OCI-LY1 (cell line): ENCODE measurements around the gene RAD51B.

Experiments used
- H2AFZ ChIP-seq: fragments of 200-600 bp; sonication (generic), shearing (Covaris generic); 2 replicates; pipeline ENCODE4 v1.6.0; 2014; ENCODE audit warnings: antibody characterized with exemption, mild to moderate bottlenecking, low read length
- H3F3A ChIP-seq: fragments of 200-600 bp; sonication (generic), shearing (Covaris generic); 2 replicates; pipeline ENCODE4 v1.6.0; 2014; ENCODE audit warnings: mild to moderate bottlenecking, antibody characterized with exemption, low read length, moderate library complexity; ENCODE audit not compliant: insufficient read depth
- H3K27ac ChIP-seq: fragments of 200-600 bp; sonication (generic); 2 replicates; pipeline ENCODE4 v1.5.1; 2014; ENCODE audit warnings: low read length, mixed run types, mild to moderate bottlenecking, low read depth; ENCODE audit not compliant: poor library complexity, severe bottlenecking
- H3K27me3 ChIP-seq: fragments of 200-600 bp; sonication (generic); 2 replicates; pipeline ENCODE4 v1.6.0; 2014; ENCODE audit warnings: antibody characterized with exemption, mild to moderate bottlenecking, low read length, moderate library complexity; ENCODE audit not compliant: insufficient read depth
- H3K36me3 ChIP-seq: fragments of 200-600 bp; sonication (generic); 2 replicates; pipeline ENCODE4 v1.6.1; 2014; ENCODE audit warnings: mild to moderate bottlenecking, antibody characterized with exemption, low read length, moderate library complexity, mixed read lengths; ENCODE audit not compliant: insufficient read depth
- H3K4me1 ChIP-seq: fragments of 200-600 bp; sonication (generic); 2 replicates; pipeline ENCODE4 v1.5.1; 2014; ENCODE audit warnings: mild to moderate bottlenecking, low read length, moderate library complexity; ENCODE audit not compliant: insufficient read depth, severe bottlenecking
- H3K4me2 ChIP-seq: fragments of 200-600 bp; sonication (generic), shearing (Covaris generic); 2 replicates; pipeline ENCODE4 v1.6.1; 2014; ENCODE audit warnings: low read length
- H3K4me3 ChIP-seq: fragments of 200-600 bp; sonication (generic); 2 replicates; pipeline ENCODE4 v1.5.1; 2014; ENCODE audit warnings: low read length, low read depth, mild to moderate bottlenecking, mixed read lengths; ENCODE audit not compliant: poor library complexity, severe bottlenecking
- H3K79me2 ChIP-seq: fragments of 200-600 bp; shearing (Covaris generic); 2 replicates; pipeline ENCODE4 v1.6.1; 2016; ENCODE audit warnings: mixed run types, low read length, mixed read lengths; ENCODE audit not compliant: insufficient read depth
- H3K9ac ChIP-seq: fragments of 200-600 bp; sonication (generic), shearing (Covaris generic); 2 replicates; pipeline ENCODE4 v1.6.1; 2014; ENCODE audit warnings: mild to moderate bottlenecking, low read length, mixed read lengths
- H3K9me2 ChIP-seq: fragments of 200-600 bp; sonication (generic), shearing (Covaris generic); 2 replicates; pipeline ENCODE4 v1.6.1; 2014; ENCODE audit warnings: low read depth, mild to moderate bottlenecking, low read length, mixed read lengths
- H3K9me3 ChIP-seq: fragments of 200-600 bp; shearing (Covaris generic); 2 replicates; pipeline ENCODE4 v1.6.1; 2014; ENCODE audit warnings: low read length, mixed read lengths
- H4K20me1 ChIP-seq: fragments of 200-600 bp; sonication (generic), shearing (Covaris generic); 2 replicates; pipeline ENCODE4 v1.6.0; 2016; ENCODE audit warnings: mild to moderate bottlenecking, low read length; ENCODE audit not compliant: insufficient read depth
- EZH2 ChIP-seq: fragments of 200-600 bp; sonication (generic), shearing (Covaris generic); IDR thresholded peaks from 2 replicates; pipeline ENCODE4 v1.8.0; 2017; ENCODE audit warnings: borderline replicate concordance, mixed run types, mild to moderate bottlenecking, antibody characterized with exemption, low read length, moderate library complexity, mixed read lengths
- TF ChIP-seq, protein P1 (sequence below): fragments of 200-600 bp; sonication (generic), shearing (Covaris generic); IDR thresholded peaks from 2 replicates; pipeline ENCODE4 v1.5.1; 2017; ENCODE audit warnings: mild to moderate bottlenecking, antibody characterized with exemption, low read length, moderate library complexity, mixed read lengths

The RAD51B gene

DNA sequence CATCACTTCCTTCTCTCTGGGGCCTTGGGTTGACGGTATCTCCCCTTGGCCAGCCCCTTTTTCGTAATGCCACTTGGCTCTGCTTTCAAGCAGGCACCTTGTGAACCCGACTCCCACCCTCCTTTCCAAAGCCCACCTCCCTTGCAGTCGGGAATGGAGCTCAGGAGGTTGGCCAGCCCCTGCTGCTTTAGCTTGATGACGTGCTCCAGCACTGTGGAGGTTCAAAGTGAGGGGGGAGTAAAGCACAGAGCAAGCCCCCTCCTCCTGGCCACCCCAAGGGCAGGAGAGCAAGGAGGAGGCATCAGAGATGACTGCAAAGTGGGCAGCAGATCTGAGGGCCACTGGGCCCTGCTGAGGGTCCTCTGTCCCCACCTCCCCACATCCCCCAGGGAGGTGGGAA, 869.9 kb downstream of the RAD51B start:
- Histone ChIP-seq H3K9me3 (no peaks in the 10 kb centered on the region), H4K20me1 (no peaks in the 10 kb centered on the region), H3K79me2 (no peaks in the 10 kb centered on the region), H3K4me3 (no peak overlapping the region), H3K4me1 (peaks cover 46% of the 10 kb centered on the region), H3K27ac (peak overlapping the region; percentile 65), H3F3A (0 out of 2 replicates have a peak, but pooled peaks cover 6% of the 10 kb centered on the region), H2AFZ (no peak overlapping the region), H3K4me2 (peak overlapping the region; percentile 47; the same call in 1 of the 2 replicates), H3K36me3 (no peaks in the 10 kb centered on the region), H3K9me2 (no peaks in the 10 kb centered on the region), H3K27me3 (no peaks in the 10 kb centered on the region), H3K9ac (peak overlapping the region; percentile 16; the same call in 1 of the 2 replicates)
- no peak for TF ChIP-seq EZH2
- TF ChIP-seq, protein P1, sequence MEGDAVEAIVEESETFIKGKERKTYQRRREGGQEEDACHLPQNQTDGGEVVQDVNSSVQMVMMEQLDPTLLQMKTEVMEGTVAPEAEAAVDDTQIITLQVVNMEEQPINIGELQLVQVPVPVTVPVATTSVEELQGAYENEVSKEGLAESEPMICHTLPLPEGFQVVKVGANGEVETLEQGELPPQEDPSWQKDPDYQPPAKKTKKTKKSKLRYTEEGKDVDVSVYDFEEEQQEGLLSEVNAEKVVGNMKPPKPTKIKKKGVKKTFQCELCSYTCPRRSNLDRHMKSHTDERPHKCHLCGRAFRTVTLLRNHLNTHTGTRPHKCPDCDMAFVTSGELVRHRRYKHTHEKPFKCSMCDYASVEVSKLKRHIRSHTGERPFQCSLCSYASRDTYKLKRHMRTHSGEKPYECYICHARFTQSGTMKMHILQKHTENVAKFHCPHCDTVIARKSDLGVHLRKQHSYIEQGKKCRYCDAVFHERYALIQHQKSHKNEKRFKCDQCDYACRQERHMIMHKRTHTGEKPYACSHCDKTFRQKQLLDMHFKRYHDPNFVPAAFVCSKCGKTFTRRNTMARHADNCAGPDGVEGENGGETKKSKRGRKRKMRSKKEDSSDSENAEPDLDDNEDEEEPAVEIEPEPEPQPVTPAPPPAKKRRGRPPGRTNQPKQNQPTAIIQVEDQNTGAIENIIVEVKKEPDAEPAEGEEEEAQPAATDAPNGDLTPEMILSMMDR: no peak

DNA sequence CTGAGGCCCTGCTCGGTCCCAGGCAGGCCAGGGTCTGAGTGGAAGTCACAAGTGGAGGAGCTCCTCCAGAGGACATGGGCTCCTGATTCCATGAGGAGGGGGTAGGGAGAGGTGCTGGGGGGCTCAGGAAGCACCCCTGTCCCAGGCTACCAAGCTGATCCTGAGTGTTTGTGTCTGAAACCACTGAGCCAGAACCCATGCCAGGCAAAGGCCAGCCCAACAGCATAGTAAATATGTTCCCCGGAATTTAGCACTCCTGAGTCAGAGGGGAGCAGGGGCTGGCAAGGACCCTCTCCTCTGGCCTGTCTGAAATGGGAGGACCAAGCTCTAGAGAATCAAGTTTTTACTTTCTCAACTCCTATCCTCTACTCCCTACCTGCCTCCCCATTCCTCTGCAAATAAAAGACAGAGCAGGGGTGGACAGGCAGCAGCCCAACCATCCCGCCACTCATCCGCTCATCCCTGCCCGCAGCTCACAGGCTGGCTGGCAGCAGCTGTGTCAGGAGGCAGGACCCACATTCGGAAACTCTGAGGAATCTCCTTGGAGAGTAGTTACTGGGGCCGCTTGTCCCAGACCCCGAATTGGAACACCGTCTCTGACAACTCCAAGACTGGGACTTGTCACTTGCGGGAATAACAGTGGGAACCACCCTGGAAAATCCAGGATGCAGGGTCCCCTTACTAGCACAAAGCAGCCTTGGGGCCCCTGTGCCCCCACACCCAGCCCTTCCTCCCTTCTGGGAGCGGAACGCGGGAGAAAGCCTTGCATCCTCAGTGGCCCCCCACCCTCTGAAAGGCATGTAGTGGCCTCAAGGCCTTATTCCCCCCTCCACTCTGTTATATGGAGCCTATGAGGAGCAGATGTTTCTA, 870.7 kb downstream of the RAD51B start:
- H3K9ac ChIP-seq: no peak overlapping the region
- no peak overlapping the region for H3K4me3 ChIP-seq
- H3K9me3 ChIP-seq: no peaks in the 10 kb centered on the region
- no peak overlapping the region for H3K4me2 ChIP-seq
- H3K27me3 ChIP-seq: no peaks in the 10 kb centered on the region
- no peaks in the 10 kb centered on the region for H4K20me1 ChIP-seq
- H3K36me3 ChIP-seq: no peaks in the 10 kb centered on the region
- H3F3A ChIP-seq: 0 out of 2 replicates have a peak, but pooled peaks cover 6% of the 10 kb centered on the region
- no peaks in the 10 kb centered on the region for H3K79me2 ChIP-seq
- no peaks in the 10 kb centered on the region for H3K9me2 ChIP-seq
- no peak overlapping the region for H3K27ac ChIP-seq
- peaks cover 42% of the 10 kb centered on the region for H3K4me1 ChIP-seq
- TF ChIP-seq EZH2: no peak
- TF ChIP-seq, protein P1: no peak
- no peak overlapping the region for H2AFZ ChIP-seq

DNA sequence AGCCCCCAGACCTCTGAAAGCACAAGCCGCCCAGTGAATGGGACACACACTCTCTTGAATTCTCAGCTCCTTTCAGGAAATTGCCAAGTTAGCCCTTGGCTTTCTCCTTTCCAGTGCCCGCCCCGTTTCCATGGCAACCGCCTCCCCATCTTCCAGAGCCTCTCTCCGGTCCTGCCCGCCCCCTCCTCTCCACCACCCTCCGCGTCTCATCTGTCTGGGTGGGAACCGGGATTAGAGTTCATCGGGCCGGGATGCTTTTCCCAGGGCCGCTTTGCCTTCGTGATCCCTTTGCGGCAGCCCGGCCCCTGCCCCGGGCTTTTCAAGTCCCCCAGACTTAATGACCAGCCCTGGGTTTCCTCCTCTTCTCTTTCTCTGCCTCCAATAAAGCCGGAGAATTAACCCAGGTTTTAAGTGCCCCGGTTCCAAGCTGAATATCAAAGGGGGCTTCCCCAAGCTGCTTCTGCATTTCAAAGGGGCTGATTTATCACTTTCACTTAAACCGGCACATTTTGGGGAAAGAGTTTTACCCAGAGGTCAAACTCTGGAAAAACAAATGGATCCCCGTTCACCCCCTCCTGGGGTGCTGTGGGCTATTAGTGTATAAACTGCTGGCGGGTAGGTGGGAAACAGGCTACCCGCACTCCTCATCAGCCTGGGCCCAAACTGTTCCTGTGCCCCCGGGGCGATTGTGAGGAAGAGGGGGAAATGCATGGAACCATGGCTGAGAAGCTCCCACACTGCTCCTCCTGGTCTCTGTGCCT, 871.6 kb downstream of the RAD51B start:
- Histone ChIP-seq H3K4me3 (no peak overlapping the region), H2AFZ (no peak overlapping the region), H3K9me3 (no peaks in the 10 kb centered on the region), H3K79me2 (no peaks in the 10 kb centered on the region), H3K4me1 (peaks cover 33% of the 10 kb centered on the region), H3K9ac (no peak overlapping the region), H3K27me3 (no peaks in the 10 kb centered on the region), H3K27ac (no peak overlapping the region), H4K20me1 (no peaks in the 10 kb centered on the region), H3F3A (0 out of 2 replicates have a peak, but pooled peaks cover under 1% of the 10 kb centered on the region), H3K9me2 (no peaks in the 10 kb centered on the region), H3K4me2 (no peak overlapping the region), H3K36me3 (no peaks in the 10 kb centered on the region)
- no peak for TF ChIP-seq EZH2
- TF ChIP-seq, protein P1: no peak
